Left ventricle myocardium superior (tissue), 1 donor: ENCODE measurements around the gene EGFR. TPM values are rescaled to one million over a fixed set of nuclear protein-coding genes. Genes with fewer than 3 reads are reported as not detected.

Experiments
- ATAC-seq: fragments of 200-7000 bp; cut with Tn5 transposase; one replicate; pipeline ENCODE4 v1.9.1; 2020; ENCODE audit warnings: mild to moderate bottlenecking, moderate library complexity
- DNase-seq: peaks from one replicate; pipeline ENCODE4 v3.0.0-alpha.2; 2020
- intact Hi-C: fragments of 100-400 bp; cut with micrococcal nuclease; formaldehyde crosslinking; loops from one replicate; pipeline ENCODE4 v1.11.0; 2022
- total RNA-seq: library from RNA; stranded (reverse); fragmentation: NEBNext Ultra II Directional; extraction: Animal tissue kit (Norgen Biotek cat#: 25700); gene quantifications from one replicate; pipeline ENCODE4 v1.2.1, GENCODE V29; 2021
- donor health status: DM: no; HTN: yes; CAD: no; lungs with severe emphysema.

Gene EGFR
- total RNA-seq, 1 donor from 2014 or later = 11.2 TPM

DNA sequence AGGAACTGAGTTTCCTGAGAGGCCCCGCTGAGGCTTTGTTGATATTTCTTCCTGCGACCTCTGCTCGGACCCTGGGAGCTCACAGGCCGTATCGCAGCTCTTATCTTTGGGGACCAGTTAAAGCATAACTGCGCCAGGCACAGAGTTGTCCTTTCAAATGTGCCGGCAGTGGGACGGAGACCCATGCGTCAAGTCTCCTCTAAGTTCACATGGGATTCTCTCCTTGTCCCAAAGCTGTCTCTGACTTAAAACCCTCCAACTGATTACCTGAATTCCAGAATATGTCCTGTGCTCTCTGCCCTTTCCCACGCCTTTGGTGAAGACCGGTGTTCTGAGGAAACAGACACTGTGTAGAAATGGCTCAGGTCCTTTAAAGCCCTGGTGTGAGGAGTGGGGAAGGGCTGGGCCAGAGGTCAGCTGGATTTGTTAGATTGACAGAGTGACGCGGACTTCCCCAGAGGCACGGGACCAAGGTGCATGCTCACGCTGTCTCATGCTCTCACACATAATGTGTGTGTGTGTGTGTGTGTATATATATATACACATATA lies 169.8 kb downstream of the EGFR start:
- ATAC-seq (no peak), DNase-seq (no peak)
- intact Hi-C loops = no loop called here

DNA sequence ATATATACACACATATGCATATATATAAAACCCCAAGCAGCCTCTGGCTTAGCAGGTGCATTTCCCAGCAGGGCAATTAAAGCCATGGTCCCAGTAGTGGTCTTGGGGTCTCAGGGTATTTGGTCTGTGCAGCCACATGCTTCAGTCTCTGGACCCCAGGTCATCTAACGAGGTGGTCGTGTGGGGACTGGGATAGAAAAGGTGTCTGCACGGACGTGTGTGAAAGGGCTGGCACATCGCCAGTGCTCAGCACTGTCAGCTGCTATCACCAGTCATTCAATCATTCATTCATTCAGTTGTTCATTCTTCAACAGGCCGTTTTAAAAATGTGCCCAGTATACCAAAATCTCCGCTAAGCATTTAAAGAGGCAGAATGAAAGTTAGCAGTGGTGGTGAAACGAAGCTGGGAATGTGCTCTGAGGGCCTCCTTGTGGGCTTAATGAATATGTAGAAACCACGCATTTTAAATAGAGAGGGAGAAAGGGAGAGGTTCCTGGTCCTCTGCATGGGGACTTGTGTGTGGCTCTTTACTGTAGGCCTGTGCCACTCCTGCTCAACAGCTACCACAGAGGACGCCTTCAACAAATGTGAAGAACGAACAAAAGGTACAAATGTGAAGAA lies 170.4 kb downstream of the EGFR start:
- ATAC-seq (no peak), DNase-seq (no peak)
- intact Hi-C loops = no loop called here

DNA sequence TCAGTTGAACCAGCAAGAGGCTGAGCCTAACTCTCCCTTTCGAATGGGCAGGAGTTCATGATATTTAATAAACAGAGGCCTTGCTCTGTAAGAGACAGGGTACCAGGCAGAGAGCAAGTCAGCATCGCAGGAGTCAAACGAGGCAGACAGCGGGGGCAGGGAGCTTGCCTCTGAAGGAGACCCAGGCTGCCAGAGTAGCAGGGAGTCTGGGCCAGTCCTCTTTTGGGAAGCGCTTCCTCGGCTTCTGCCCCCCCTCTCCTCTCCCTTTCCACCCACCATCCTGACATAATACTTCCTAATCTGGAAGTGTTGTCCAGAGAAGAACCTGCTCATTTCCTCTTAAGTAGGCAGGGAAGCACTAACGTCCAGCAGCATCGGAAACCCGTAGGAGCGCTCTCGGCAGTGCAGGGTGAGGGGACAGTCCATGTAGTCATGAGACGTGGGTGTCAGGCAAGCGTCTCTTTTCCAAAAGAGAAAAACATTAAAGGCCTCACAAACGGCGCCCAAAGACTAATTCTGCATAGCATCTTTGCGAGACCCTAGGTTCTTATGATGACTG lies 171.1 kb downstream of the EGFR start:
- no peak for ATAC-seq
- DNase-seq = no peak
- intact Hi-C loops = no loop called here

GRCh38 chr7:55190511-55191160 lies 171.8 kb downstream of the EGFR start:
- ATAC-seq = no peak
- no peak for DNase-seq
- intact Hi-C loops = no loop called here

GRCh38 chr7:55191161-55191925 lies 172.5 kb downstream of the EGFR start:
- DNase-seq (no peak), ATAC-seq (no peak)
- intact Hi-C loops = no loop called here

DNA sequence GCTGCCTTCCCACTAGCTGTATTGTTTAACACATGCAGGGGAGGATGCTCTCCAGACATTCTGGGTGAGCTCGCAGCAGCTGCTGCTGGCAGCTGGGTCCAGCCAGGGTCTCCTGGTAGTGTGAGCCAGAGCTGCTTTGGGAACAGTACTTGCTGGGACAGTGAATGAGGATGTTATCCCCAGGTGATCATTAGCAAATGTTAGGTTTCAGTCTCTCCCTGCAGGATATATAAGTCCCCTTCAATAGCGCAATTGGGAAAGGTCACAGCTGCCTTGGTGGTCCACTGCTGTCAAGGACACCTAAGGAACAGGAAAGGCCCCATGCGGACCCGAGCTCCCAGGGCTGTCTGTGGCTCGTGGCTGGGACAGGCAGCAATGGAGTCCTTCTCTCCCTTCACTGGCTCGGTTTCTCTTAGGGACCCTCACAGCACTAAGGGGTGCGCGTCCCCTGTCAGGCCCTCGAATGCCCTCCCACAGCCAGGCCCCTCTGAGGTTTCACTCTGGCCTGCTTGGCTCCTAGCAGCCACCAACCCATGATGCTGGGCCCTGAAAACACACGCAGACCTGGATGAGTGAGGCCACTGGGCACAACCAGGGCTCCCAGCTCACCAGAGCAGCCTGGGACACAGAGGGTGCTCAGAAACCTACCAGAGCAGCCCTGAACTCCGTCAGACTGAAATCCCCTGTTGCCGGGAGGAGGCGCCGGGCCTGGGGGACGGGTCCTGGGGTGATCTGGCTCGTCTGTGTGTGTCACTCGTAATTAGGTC lies 173.3 kb downstream of the EGFR start:
- ATAC-seq (peak; percentile 9), DNase-seq (no peak)
- intact Hi-C loops = no loop called here

GRCh38 chr7:55192723-55193122 lies 173.9 kb downstream of the EGFR start:
- no peak for ATAC-seq
- DNase-seq = no peak
- intact Hi-C loops = no loop called here

DNA sequence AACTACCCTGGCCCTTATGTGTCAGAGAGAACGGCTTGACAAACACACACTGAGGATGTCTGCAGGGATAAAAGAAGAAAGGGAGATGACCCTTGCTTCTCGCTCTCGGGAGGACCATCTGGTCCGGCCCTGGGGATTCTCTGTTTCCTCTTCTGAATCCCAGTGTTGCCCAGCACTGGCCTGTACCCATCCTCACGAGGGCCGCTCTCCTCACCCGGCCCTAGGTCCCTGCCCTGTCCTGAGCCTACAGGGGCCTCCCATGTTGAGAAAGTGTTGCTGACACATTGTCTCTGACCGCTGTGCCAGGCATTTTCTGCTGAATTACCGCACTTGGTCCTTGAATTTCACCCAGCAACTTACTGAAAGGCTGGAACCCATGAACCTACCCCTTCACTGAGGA lies 174.4 kb downstream of the EGFR start:
- intact Hi-C loops = no loop called here
- no peak for ATAC-seq
- no peak for DNase-seq

DNA sequence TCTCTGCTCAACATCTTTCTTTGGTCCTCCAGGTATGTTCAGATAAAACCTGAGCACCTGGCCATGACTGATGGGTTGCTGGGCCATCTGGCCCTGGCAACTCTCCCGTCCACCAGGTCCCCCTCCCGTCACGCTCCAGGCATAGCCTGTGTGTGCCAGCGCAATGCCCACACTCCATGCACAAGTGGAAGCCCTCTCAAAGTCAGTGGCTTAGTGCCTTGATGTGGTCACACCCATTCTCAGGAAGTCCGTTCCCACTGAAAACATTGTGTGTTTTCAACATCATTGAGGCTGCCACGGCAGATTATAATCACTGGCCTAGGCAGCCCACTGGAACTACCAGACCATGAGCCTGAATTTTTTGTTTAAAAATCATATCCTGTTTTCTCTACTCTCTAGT lies 175.7 kb downstream of the EGFR start:
- ATAC-seq = no peak
- intact Hi-C loops = no loop called here
- DNase-seq = no peak

- ATAC-seq = no peak
- no peak for DNase-seq
- intact Hi-C loops = no loop called here
Measured at GRCh38 chr7:55198634-55199392, 180.0 kb downstream of the EGFR start.

DNA sequence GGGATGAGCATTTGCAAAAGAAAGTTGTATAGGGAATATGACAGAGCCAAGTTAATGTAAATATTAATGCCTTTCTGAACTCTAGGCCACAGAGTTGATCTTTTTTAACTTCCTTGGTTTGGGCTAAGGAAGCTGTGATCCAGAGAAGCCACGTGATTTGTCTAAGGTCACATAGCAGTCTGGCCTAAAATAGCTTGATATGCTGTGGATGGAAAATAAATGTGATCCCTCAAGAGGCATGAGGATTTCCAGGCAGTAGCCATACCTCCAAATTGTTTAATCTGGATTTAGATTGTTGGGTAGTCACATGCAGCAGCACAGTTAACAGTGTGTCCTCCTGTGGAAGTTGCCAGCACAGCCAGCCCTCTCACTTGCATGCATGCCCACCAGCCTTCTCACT lies 180.6 kb downstream of the EGFR start:
- no peak for DNase-seq
- peak; percentile 58 for ATAC-seq
- intact Hi-C loops = no loop called here

DNA sequence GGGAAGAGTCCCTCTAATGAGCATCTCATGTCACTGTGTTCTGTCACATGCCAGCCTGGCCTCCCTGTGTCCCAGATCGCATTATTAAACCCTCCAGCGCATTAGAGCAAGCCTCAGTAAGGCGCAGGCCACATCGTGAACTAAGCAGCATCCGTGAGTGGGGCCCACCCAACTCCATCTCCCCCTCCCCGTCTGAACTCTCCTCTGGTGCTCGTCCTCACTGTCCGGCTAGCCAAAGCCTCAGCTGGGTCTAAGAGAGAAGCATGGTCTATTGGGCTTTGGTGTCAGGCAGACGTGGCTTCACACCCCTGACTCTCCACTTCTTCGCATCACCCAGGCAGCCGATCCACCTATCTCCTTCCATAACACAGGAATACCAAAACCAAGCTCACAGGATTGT lies 181.6 kb downstream of the EGFR start:
- no peak for DNase-seq
- intact Hi-C loops = no loop called here
- no peak for ATAC-seq

DNA sequence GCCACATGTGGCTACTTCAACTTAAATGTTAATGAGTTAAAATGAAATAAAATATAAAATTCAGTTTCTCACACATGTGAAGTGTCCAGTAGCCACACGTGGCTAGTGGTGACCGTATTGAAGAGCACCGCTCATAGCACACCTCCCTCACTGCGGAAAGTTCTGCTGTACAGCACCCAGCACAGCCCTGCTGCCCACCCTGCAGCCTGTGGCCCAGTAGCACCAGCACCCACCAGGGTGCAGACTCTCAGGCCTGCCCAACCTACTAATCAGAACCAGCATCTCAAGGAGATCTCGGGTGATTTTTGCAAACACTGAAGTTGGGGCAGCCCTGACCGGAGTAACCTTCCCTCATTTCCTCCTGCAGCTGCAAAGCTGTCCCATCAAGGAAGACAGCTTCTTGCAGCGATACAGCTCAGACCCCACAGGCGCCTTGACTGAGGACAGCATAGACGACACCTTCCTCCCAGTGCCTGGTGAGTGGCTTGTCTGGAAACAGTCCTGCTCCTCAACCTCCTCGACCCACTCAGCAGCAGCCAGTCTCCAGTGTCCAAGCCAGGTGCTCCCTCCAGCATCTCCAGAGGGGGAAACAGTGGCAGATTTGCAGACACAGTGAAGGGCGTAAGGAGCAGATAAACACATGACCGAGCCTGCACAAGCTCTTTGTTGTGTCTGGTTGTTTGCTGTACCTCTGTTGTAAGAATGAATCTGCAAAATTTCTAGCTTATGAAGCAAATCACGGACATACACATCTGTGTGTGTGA lies 183.5 kb downstream of the EGFR start:
- intact Hi-C loops = no loop called here
- no peak for ATAC-seq

DNA sequence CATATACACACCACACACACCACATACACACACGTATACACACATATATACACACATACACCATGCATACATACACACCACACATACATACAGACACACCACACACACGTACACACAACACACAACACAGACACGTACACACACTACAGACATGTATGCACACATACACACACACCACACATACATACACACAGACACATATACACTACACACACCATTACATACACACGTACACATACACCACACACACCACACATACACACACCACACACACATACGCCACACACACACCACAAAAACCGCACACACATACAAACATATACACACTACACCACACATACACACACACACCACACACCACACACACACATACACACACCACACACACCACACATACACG lies 184.5 kb downstream of the EGFR start:
- intact Hi-C loops = no loop called here
- DNase-seq = no peak
- ATAC-seq = no peak

More for the DNA sequence above, 183.5 kb downstream of the EGFR start:
- no peak for DNase-seq

DNA sequence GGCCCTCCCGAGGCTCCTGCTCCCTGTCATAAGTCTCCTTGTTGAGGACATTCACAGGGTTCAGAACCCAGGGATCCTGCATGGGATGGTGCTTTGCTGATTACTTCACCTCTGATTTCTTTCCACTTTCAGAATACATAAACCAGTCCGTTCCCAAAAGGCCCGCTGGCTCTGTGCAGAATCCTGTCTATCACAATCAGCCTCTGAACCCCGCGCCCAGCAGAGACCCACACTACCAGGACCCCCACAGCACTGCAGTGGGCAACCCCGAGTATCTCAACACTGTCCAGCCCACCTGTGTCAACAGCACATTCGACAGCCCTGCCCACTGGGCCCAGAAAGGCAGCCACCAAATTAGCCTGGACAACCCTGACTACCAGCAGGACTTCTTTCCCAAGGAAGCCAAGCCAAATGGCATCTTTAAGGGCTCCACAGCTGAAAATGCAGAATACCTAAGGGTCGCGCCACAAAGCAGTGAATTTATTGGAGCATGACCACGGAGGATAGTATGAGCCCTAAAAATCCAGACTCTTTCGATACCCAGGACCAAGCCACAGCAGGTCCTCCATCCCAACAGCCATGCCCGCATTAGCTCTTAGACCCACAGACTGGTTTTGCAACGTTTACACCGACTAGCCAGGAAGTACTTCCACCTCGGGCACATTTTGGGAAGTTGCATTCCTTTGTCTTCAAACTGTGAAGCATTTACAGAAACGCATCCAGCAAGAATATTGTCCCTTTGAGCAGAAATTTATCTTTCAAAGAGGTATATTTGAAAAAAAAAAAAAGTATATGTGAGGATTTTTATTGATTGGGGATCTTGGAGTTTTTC lies 186.5 kb downstream of the EGFR start:
- intact Hi-C loops = no loop called here

DNA sequence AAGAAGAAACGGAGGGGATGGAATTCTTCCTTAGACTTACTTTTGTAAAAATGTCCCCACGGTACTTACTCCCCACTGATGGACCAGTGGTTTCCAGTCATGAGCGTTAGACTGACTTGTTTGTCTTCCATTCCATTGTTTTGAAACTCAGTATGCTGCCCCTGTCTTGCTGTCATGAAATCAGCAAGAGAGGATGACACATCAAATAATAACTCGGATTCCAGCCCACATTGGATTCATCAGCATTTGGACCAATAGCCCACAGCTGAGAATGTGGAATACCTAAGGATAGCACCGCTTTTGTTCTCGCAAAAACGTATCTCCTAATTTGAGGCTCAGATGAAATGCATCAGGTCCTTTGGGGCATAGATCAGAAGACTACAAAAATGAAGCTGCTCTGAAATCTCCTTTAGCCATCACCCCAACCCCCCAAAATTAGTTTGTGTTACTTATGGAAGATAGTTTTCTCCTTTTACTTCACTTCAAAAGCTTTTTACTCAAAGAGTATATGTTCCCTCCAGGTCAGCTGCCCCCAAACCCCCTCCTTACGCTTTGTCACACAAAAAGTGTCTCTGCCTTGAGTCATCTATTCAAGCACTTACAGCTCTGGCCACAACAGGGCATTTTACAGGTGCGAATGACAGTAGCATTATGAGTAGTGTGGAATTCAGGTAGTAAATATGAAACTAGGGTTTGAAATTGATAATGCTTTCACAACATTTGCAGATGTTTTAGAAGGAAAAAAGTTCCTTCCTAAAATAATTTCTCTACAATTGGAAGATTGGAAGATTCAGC lies 187.6 kb downstream of the EGFR start:
- intact Hi-C loops = no loop called here
- DNase-seq (no peak), ATAC-seq (no peak)

More for the DNA sequence above, 186.5 kb downstream of the EGFR start:
- ATAC-seq (no peak), DNase-seq (no peak)
